ENCODE results near the gene BRAT1.
"Not testable (repeated sequence)": the region's sequence is repeated elsewhere in the genome, so short reads cannot be mapped to it uniquely, and the experiment has no call there.

DNA sequence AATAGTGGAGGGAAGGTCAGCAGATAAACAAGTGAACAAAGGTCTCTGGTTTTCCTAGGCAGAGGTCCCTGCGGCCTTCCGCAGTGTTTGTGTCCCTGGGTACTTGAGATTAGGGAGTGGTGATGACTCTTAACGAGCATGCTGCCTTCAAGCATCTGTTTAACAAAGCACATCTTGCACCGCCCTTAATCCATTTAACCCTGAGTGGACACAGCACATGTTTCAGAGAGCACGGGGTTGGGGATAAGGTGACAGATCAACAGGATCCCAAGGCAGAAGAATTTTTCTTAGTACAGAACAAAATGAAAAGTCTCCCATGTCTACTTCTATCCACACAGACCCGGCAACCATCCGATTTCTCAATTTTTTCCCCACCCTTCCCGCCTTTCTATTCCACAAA lies 21.8 kb downstream of the BRAT1 start:
- TF ChIP-seq, protein P1, sequence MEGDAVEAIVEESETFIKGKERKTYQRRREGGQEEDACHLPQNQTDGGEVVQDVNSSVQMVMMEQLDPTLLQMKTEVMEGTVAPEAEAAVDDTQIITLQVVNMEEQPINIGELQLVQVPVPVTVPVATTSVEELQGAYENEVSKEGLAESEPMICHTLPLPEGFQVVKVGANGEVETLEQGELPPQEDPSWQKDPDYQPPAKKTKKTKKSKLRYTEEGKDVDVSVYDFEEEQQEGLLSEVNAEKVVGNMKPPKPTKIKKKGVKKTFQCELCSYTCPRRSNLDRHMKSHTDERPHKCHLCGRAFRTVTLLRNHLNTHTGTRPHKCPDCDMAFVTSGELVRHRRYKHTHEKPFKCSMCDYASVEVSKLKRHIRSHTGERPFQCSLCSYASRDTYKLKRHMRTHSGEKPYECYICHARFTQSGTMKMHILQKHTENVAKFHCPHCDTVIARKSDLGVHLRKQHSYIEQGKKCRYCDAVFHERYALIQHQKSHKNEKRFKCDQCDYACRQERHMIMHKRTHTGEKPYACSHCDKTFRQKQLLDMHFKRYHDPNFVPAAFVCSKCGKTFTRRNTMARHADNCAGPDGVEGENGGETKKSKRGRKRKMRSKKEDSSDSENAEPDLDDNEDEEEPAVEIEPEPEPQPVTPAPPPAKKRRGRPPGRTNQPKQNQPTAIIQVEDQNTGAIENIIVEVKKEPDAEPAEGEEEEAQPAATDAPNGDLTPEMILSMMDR (conservative IDR thresholded peaks at IDR 0.05), result not testable (repeated sequence)
- TF ChIP-seq EZH2 (IDR thresholded peaks at IDR 0.05; ENCODE audit: low read depth), result not testable (repeated sequence)
